RWPE2 (cell line): ENCODE results near the gene COL4A1.

ENCODE experiments used
- ATAC-seq: fragments of 200-7000 bp; cut with Tn5 transposase; 3 replicates; pipeline ENCODE4 v1.9.1; 2021; ENCODE audit warnings: low read depth
- DNase-seq: peaks from one replicate; pipeline ENCODE4 v3.0.0-alpha.2; 2020; ENCODE audit warnings: low spot score
- H3K27ac ChIP-seq: fragments of 450-650 bp; 2 replicates; pipeline ENCODE4 v1.5.1; 2017; ENCODE audit warnings: mild to moderate bottlenecking; ENCODE audit not compliant: poor library complexity, severe bottlenecking
- H3K27me3 ChIP-seq: fragments of 250-450 bp; sonication (Bioruptor Pico); 2 replicates; pipeline ENCODE4 v1.5.1; 2021; ENCODE audit warnings: mild to moderate bottlenecking, moderate library complexity; ENCODE audit not compliant: insufficient read depth, poor library complexity, severe bottlenecking
- H3K36me3 ChIP-seq: fragments of 250-450 bp; sonication (Bioruptor Pico); 2 replicates; pipeline ENCODE4 v1.5.1; 2020; ENCODE audit warnings: low read depth, mild to moderate bottlenecking, moderate library complexity
- H3K4me1 ChIP-seq: fragments of 250-450 bp; sonication (Bioruptor Pico); 2 replicates; pipeline ENCODE4 v1.5.1; 2021; ENCODE audit warnings: mild to moderate bottlenecking, moderate library complexity; ENCODE audit not compliant: insufficient read depth, poor library complexity, severe bottlenecking
- H3K4me3 ChIP-seq: fragments of 250-450 bp; sonication (Bioruptor Pico); 2 replicates; pipeline ENCODE4 v1.5.1; 2021; ENCODE audit warnings: mild to moderate bottlenecking, moderate library complexity; ENCODE audit not compliant: severe bottlenecking
- H3K9me3 ChIP-seq: fragments of 250-450 bp; sonication (Bioruptor Pico); 2 replicates; pipeline ENCODE4 v1.5.1; 2021; ENCODE audit warnings: mild to moderate bottlenecking, moderate library complexity; ENCODE audit not compliant: severe bottlenecking
- CTCF ChIP-seq: fragments of 450-650 bp; IDR thresholded peaks from one replicate; pipeline ENCODE4 v1.5.1; 2017; ENCODE audit warnings: mild to moderate bottlenecking, moderate library complexity; ENCODE audit not compliant: poor library complexity, severe bottlenecking

COL4A1 gene

GRCh38 chr13:110312339-110313031 is 5.5 kb upstream of the COL4A1 start:
- peaks cover 37% of the 10 kb centered on the region for H3K4me1 ChIP-seq
- peaks cover 56% of the 10 kb centered on the region for H3K36me3 ChIP-seq
- peak; percentile 67 for ATAC-seq
- peak overlapping the region; percentile 99 for H3K27ac ChIP-seq
- H3K27me3 ChIP-seq: no peaks in the 10 kb centered on the region
- no peaks in the 10 kb centered on the region for H3K9me3 ChIP-seq
- no peak overlapping the region for H3K4me3 ChIP-seq
- no peak for DNase-seq
- no peak for TF ChIP-seq CTCF

- Histone ChIP-seq H3K4me1 (peaks cover 37% of the 10 kb centered on the region), H3K4me3 (no peak overlapping the region), H3K9me3 (no peaks in the 10 kb centered on the region), H3K27me3 (no peaks in the 10 kb centered on the region), H3K36me3 (peaks cover 51% of the 10 kb centered on the region), H3K27ac (peak overlapping the region; percentile 99)
- ATAC-seq (no peak), DNase-seq (no peak)
- no peak for TF ChIP-seq CTCF
Observed at GRCh38 chr13:110311443-110312338, 4.7 kb upstream of the COL4A1 start.

- H3K27ac ChIP-seq: peak overlapping the region; percentile 99
- TF ChIP-seq CTCF: no peak
Observed at GRCh38 chr13:110310541-110311442, 3.8 kb upstream of the COL4A1 start.

GRCh38 chr13:110309661-110310524 is 2.9 kb upstream of the COL4A1 start:
- peaks cover 43% of the 10 kb centered on the region for H3K36me3 ChIP-seq
- no peaks in the 10 kb centered on the region for H3K27me3 ChIP-seq
- no peak for ATAC-seq
- TF ChIP-seq CTCF: no peak
- no peak for DNase-seq
- H3K27ac ChIP-seq: peak overlapping the region; percentile 99
- peak overlapping the region; percentile 69 for H3K4me3 ChIP-seq
- no peaks in the 10 kb centered on the region for H3K9me3 ChIP-seq
- peaks cover 35% of the 10 kb centered on the region for H3K4me1 ChIP-seq

More at GRCh38 chr13:110310541-110311442, 3.8 kb upstream of the COL4A1 start:
- Histone ChIP-seq H3K27me3 (no peaks in the 10 kb centered on the region), H3K4me3 (no peak overlapping the region), H3K36me3 (peaks cover 43% of the 10 kb centered on the region), H3K4me1 (peaks cover 37% of the 10 kb centered on the region), H3K9me3 (no peaks in the 10 kb centered on the region)
- DNase-seq (no peak), ATAC-seq (no peak)
